ENCODE results near the gene OR52H1. TPM values are rescaled to one million over a fixed set of nuclear protein-coding genes. Genes with fewer than 3 reads are reported as not detected.

The OR52H1 gene
- total RNA-seq, 3 donors from 2014 or later (not counting 1 experiment from before 2014, with no cell fraction given), result 0.26 to 0.95 (median 0.70) TPM

- Mint-ChIP-seq H3K4me1 (no peaks in the 10 kb centered on the region), H3K36me3 (no peaks in the 10 kb centered on the region), H3K27me3 (ENCODE audit: low read depth in 2 of 2) (peaks cover 26 to 28% of the 10 kb centered on the region in 2 donors), H3K27ac (no peak overlapping the region), H3K9me3 (no peaks in the 10 kb centered on the region), H3K4me3 (no peak overlapping the region)
- Histone ChIP-seq H3K36me3 (ENCODE audit: control insufficient read depth, insufficient read depth, low read length) (no peaks in the 10 kb centered on the region), H3K4me1 (ENCODE audit: control insufficient read depth, insufficient read depth, low read length) (no peaks in the 10 kb centered on the region), H3K4me3 (ENCODE audit: low read length) (no peak overlapping the region), H3K27me3 (ENCODE audit: control insufficient read depth, insufficient read depth, low read length) (no peaks in the 10 kb centered on the region), H3K9me3 (ENCODE audit: control insufficient read depth, insufficient read depth, low read length) (no peaks in the 10 kb centered on the region), H3K27ac (ENCODE audit: low read length) (no peak overlapping the region)
- ATAC-seq (no peak), DNase-seq (no peak)
- no peak for TF ChIP-seq CTCF (IDR thresholded peaks at IDR 0.05)
- 77% methylated on average over 3 of the region's 3 CpGs for WGBS (ENCODE audit: insufficient coverage)
- intact Hi-C loops (cut with micrococcal nuclease), result no loop called here
Measured at GRCh38 chr11:5556596-5557188, 8.4 kb upstream of the OR52H1 start.

GRCh38 chr11:5553343-5553742, 5.0 kb upstream of the OR52H1 start:
- H3K4me3 Mint-ChIP-seq, result no peak overlapping the region
- intact Hi-C loops (cut with micrococcal nuclease), result no loop called here

GRCh38 chr11:5550440-5551095, 2.2 kb upstream of the OR52H1 start:
- Mint-ChIP-seq H3K4me1 (no peaks in the 10 kb centered on the region), H3K27ac (no peak overlapping the region), H3K4me3 (no peak overlapping the region), H3K9me3 (no peaks in the 10 kb centered on the region), H3K36me3 (no peaks in the 10 kb centered on the region), H3K27me3 (ENCODE audit: low read depth in 2 of 2) (peaks cover 18 to 29% of the 10 kb centered on the region in 2 donors)
- H3K4me1 ChIP-seq (ENCODE audit: control insufficient read depth, insufficient read depth, low read length), result no peaks in the 10 kb centered on the region
- H3K9me3 ChIP-seq (ENCODE audit: control insufficient read depth, insufficient read depth, low read length), result no peaks in the 10 kb centered on the region
- ATAC-seq (no peak), DNase-seq (no peak)
- intact Hi-C loops (cut with micrococcal nuclease), result no loop called here
- H3K36me3 ChIP-seq (ENCODE audit: control insufficient read depth, insufficient read depth, low read length), result no peaks in the 10 kb centered on the region
- H3K4me3 ChIP-seq (ENCODE audit: low read length), result no peak overlapping the region
- WGBS (ENCODE audit: insufficient coverage), result 51% methylated on average over 4 of the region's 5 CpGs
- no peaks in the 10 kb centered on the region for H3K27me3 ChIP-seq (ENCODE audit: control insufficient read depth, insufficient read depth, low read length)
- H3K27ac ChIP-seq (ENCODE audit: low read length), result no peak overlapping the region
- no peak for TF ChIP-seq CTCF (IDR thresholded peaks at IDR 0.05)

More at GRCh38 chr11:5553343-5553742, 5.0 kb upstream of the OR52H1 start:
- no peak for TF ChIP-seq CTCF (IDR thresholded peaks at IDR 0.05)
- Mint-ChIP-seq H3K27me3 (ENCODE audit: low read depth in 2 of 2) (peaks cover 27 to 31% of the 10 kb centered on the region in 2 donors), H3K36me3 (no peaks in the 10 kb centered on the region), H3K27ac (no peak overlapping the region), H3K4me1 (no peaks in the 10 kb centered on the region), H3K9me3 (no peaks in the 10 kb centered on the region)
- DNase-seq (no peak), ATAC-seq (no peak)
- no peak overlapping the region for H3K27ac ChIP-seq (ENCODE audit: low read length)
- no peaks in the 10 kb centered on the region for H3K36me3 ChIP-seq (ENCODE audit: control insufficient read depth, insufficient read depth, low read length)
- H3K27me3 ChIP-seq (ENCODE audit: control insufficient read depth, insufficient read depth, low read length), result no peaks in the 10 kb centered on the region
- no peaks in the 10 kb centered on the region for H3K9me3 ChIP-seq (ENCODE audit: control insufficient read depth, insufficient read depth, low read length)
- H3K4me3 ChIP-seq (ENCODE audit: low read length), result no peak overlapping the region
- H3K4me1 ChIP-seq (ENCODE audit: control insufficient read depth, insufficient read depth, low read length), result no peaks in the 10 kb centered on the region

- intact Hi-C loops (cut with micrococcal nuclease), result no loop called here
- no peak for DNase-seq
- no peaks in the 10 kb centered on the region for H3K27me3 ChIP-seq (ENCODE audit: control insufficient read depth, insufficient read depth, low read length)
- H3K27ac ChIP-seq (ENCODE audit: low read length), result no peak overlapping the region
- H3K27ac Mint-ChIP-seq, result no peak overlapping the region
- H3K4me1 ChIP-seq (ENCODE audit: control insufficient read depth, insufficient read depth, low read length), result no peaks in the 10 kb centered on the region
- no peaks in the 10 kb centered on the region for H3K9me3 Mint-ChIP-seq
- H3K4me1 Mint-ChIP-seq, result no peaks in the 10 kb centered on the region
- no peak overlapping the region for H3K4me3 ChIP-seq (ENCODE audit: low read length)
- H3K9me3 ChIP-seq (ENCODE audit: control insufficient read depth, insufficient read depth, low read length), result no peaks in the 10 kb centered on the region
- no CpG with 5 or more reads among the region's 1 CpG for WGBS (ENCODE audit: insufficient coverage)
- no peak for TF ChIP-seq CTCF (IDR thresholded peaks at IDR 0.05)
- no peaks in the 10 kb centered on the region for H3K36me3 Mint-ChIP-seq
- H3K27me3 Mint-ChIP-seq (ENCODE audit: low read depth in 2 of 2), result peaks cover 9 to 21% of the 10 kb centered on the region in 2 donors
- no peaks in the 10 kb centered on the region for H3K36me3 ChIP-seq (ENCODE audit: control insufficient read depth, insufficient read depth, low read length)
- ATAC-seq, result no peak
- H3K4me3 Mint-ChIP-seq, result no peak overlapping the region
Measured at GRCh38 chr11:5547982-5548381, 358 bp downstream of the OR52H1 start.

Data from natural killer cell (primary cell).